Measurements from ENCODE around the gene GPR141.

DNA sequence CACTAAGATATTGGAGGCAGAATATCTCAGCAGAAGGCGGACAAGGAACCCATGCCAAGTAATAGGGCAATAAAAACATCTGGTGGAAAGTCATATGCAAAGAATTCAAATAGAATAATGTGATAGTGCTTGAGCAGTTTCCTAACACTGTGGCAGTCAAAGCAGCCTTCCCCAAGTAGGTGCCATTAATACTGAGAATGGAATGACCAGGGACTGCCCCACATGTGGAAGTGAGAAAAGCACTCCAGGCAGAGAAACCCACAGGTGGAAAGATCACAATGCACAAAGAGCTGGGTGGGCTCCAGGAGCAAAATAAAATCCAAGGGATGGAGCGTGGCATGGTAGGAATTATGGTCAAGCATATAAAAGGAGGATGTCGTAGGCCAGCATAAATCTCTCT is 100.4 kb downstream of the GPR141 start:
- TF ChIP-seq, protein P1, sequence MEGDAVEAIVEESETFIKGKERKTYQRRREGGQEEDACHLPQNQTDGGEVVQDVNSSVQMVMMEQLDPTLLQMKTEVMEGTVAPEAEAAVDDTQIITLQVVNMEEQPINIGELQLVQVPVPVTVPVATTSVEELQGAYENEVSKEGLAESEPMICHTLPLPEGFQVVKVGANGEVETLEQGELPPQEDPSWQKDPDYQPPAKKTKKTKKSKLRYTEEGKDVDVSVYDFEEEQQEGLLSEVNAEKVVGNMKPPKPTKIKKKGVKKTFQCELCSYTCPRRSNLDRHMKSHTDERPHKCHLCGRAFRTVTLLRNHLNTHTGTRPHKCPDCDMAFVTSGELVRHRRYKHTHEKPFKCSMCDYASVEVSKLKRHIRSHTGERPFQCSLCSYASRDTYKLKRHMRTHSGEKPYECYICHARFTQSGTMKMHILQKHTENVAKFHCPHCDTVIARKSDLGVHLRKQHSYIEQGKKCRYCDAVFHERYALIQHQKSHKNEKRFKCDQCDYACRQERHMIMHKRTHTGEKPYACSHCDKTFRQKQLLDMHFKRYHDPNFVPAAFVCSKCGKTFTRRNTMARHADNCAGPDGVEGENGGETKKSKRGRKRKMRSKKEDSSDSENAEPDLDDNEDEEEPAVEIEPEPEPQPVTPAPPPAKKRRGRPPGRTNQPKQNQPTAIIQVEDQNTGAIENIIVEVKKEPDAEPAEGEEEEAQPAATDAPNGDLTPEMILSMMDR (IDR thresholded peaks at IDR 0.05), result no peak
- TF ChIP-seq POLR2A (IDR thresholded peaks at IDR 0.05), result no peak
